GM15510 (cell line): Measurements from ENCODE around the gene TIMM23B.
A peak's percentile ranks its signal among the peaks of the same experiment; 100 is the strongest.
"Not testable (repeated sequence)": the region's sequence is repeated elsewhere in the genome, so short reads cannot be mapped to it uniquely, and the experiment has no call there.

Experiments used
- POLR2A ChIP-seq: IDR thresholded peaks from 3 replicates; pipeline ENCODE4 v1.6.1; 2011; ENCODE audit warnings: borderline replicate concordance; ENCODE audit not compliant: insufficient read length; ENCODE audit errors: extremely low read depth

TIMM23B gene

GRCh38 chr10:49941447-49942338 is at the start of gene TIMM23B, which contains the start of gene PARG:
Gene TIMM23B, plus strand, starts transcription at chr10:49942053. Its CDS starts 142 bp downstream, at chr10:49942195.
Gene PARG, minus strand, starts transcription at chr10:49942027. Its CDS starts 302 bp downstream, at chr10:49941725.
- peak; percentile 38 for TF ChIP-seq POLR2A

- TF ChIP-seq POLR2A: not testable (repeated sequence)
These were observed 46.5 kb downstream of the TIMM23B start, which contains the start of gene AGAP6 for GRCh38 chr10:49988376-49988775. Gene AGAP6, plus strand, starts transcription at chr10:49988406. Its CDS starts 310 bp downstream, at chr10:49988716.

GRCh38 chr10:50021646-50022045 is 79.8 kb downstream of the TIMM23B start:
- no peak for TF ChIP-seq POLR2A
